ENCODE data around the gene MXD1.

Gene MXD1

GRCh38 chr2:69954084-69954483 is 39.2 kb downstream of the MXD1 start:
- DNase-seq (ENCODE audit: low spot score), result no peak

- no peak for DNase-seq (ENCODE audit: low spot score)
Observed at GRCh38 chr2:69955029-69955428, 40.1 kb downstream of the MXD1 start.

DNA sequence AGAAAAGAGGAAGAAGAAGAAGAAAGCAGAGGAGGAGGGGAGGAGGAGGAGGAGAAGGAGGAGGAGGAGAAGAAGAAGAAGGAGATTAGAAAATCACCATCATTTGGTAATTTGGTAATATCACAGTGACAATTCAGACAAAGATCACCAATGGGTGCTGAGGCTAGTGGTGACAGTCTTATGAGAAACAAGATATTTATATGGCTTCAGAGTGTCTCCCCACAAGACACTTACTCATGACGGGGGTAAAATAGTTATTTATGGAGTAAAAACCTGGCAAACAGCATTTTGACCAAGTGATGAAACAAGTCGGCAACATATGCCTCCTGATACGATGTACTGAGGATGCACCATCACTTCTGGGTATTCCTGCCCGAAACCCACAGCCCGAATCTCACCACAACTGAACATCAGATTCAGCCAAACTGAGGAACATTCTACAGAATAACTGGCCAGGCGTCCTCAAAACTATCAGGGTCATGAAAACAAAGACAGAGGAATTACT is 41.6 kb downstream of the MXD1 start:
- no peak for DNase-seq (ENCODE audit: low spot score)

GRCh38 chr2:69957965-69958364 is 43.1 kb downstream of the MXD1 start:
- no peak for DNase-seq (ENCODE audit: low spot score)

DNA sequence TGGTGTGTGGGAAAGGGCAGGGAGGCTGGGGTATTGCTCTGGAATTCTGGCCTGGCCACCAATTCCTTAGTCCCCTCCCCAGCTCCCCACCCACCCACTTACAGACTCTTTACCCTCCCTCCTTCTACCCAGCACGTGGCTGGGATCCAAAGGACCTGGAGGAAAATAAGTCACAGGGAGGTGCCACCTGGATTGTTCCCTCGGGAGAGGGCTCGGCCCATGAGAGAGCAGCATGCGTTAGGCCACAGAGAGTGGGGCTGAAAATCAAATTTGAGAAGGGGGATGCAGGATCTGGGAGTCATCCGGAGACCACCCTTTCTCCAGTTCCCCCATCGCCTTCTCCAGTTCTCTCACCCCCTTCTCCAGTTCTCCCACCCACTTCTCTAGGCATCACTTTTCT is 43.6 kb downstream of the MXD1 start:
- no peak for DNase-seq (ENCODE audit: low spot score)

DNA sequence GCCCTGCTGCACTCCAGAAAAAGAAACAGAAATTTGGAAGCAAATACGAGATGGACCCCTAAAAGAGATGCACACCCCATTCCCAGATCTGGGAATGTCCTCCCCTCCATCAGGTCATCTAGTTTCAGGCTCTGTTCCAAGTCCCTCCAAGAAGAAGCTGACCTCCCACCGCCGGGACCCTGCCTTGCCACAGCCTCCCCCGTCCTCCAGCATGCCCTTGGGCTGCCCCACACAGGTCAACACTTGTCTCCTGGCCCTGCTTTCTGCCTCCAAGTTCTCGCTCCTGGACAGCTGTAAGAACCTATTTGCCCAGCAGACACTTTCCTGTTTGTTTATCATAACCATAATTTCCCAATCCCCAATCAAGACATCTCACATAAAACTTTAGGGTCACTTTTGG is 44.5 kb downstream of the MXD1 start:
- DNase-seq (ENCODE audit: low spot score), result no peak

GRCh38 chr2:69960821-69961220 is 45.9 kb downstream of the MXD1 start:
- no peak for DNase-seq (ENCODE audit: low spot score)

- DNase-seq (ENCODE audit: low spot score), result no peak
Observed at GRCh38 chr2:69961496-69961895, 46.6 kb downstream of the MXD1 start, which contains the start of gene ASPRV1. Gene ASPRV1 (minus strand): TSS chr2:69961631. CDS start chr2:69961436, 195 bp downstream.

DNA sequence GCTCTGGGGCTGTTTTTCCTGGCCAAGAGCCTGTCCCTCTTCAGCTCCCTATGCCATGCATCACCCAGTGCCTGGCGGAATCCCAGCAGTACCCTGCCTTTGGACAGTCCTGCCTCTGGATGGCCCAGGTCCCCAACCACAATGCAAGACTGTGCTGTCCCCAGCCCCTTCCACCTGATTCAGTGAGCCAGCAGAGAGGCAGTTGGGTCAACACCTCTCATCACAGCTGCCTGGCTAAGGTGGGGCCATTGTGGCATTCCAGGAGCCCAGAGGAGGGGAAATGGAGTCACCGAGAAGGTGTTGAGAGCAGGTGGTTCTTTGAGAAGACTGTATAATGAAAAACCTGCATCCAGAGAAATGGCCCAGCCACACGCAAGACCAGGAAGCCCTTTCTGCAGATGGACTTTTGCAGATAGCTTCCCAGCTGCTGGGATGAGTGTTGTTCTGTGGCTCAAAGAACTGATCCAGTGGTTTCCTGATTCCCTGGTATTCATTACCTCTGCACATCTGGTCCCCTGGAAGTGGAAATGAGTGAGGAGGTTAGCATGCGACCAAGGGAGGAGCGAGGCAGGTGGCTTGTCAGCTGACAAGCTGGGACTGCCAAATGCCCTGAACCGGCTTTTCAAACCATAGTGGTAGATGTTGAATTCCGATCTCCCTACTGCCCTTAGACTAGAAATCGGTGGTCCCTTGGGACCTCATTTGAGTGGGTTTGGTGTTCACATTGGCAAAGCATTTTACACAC is 48.2 kb downstream of the MXD1 start:
- DNase-seq (ENCODE audit: low spot score), result no peak

DNA sequence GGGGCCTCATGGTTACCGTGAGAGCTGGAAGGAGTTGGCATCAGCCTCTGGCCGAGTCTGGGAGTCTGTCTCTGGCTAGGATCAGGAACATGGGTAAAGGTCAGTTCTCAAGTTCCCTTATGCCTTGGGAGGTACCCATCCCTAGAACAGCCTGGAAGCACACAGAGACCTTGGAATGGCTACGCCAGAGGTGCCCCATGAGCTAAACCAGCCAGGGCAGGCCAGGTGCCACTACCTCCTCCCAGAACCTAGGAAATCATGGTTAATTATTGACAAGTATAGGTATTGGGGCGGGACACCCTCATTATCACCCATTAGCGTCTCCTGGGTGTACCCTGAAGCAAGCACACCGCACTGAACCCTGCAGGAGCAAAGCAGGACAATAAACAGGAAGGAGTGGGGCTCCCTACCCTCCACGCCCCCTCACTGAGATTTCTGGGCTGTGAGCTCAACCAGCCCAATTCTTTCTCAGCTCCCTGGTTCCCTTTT is 49.5 kb downstream of the MXD1 start:
- no peak for DNase-seq (ENCODE audit: low spot score)

DNA sequence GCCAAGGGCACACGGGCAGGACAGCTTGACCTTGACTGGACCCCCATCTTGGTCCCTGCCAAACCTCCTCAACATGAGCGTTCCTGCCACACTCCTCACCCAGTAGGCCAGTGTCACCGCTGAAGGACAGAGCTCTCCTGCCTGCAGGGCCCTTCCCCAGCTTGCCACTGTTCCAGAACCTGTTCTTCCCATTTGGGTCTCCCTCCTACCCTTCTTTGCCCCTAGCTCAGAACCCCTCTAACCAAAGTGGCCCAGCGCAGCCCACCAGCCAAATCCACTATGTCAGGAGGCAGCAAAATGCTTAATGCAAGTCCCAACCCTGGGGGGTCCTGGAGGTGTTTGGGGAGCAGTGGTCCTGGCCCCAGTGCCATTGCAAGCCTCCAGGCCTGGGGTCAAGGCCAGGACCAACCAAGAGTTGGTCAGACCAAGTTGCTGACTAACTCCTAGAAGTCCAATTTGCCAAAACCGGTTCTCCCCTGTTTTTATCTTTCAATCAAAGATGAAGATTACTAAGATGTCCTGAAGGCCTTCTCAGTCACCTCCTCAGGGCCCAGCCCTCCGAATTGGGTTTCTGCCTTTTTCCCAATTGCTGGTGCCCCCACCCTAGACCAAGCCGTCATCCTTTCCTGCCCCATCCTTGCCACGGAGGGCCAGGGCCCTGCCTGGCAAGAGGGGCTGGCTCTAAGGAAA is 51.0 kb downstream of the MXD1 start:
- no peak for DNase-seq (ENCODE audit: low spot score)

DNA sequence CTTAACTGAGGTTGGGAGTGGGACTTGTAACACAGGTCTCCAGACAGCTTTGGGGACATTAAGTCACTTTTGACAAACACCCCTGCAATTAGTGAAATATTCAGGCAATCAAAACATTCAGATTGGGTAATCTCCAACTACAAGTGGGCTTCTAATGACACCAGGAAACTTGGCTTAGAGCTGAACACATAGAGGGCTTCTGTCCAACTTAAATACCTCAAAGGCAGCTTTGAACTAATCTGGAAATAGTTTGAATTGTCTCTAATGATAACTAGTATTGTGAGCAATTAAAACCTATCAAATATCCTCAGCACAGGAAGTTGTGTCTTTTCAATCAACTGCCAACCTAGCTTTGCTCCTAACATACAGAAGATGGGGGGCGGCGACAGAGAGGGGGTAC is 51.6 kb downstream of the MXD1 start:
- no peak for DNase-seq (ENCODE audit: low spot score)

DNA sequence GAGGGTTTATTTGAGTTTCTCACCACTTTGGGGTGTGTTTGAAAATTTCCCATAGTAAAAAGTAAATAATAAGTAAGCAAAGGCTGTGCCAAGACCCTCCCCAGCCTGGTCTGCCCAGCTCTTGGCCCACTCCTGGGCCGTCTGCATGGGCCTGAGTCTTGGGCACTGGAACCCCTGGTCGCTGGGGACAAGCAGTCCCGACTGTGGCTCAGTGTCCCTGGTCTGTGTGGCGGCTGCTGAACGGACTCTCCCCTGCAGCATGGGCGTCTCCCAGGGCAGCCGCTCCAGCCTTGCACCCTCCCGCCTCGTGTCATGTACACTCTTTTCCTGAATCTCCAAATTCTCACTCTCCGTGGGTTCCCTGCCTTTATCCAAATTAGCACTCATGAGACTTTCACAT is 53.7 kb downstream of the MXD1 start:
- no peak for DNase-seq (ENCODE audit: low spot score)

- no peak for DNase-seq (ENCODE audit: low spot score)
Observed at GRCh38 chr2:69969126-69969983, 54.4 kb downstream of the MXD1 start.

- no peak for DNase-seq (ENCODE audit: low spot score)
Observed at GRCh38 chr2:69969991-69970390, 55.1 kb downstream of the MXD1 start.

GRCh38 chr2:69972822-69973221 is 57.9 kb downstream of the MXD1 start:
- DNase-seq (ENCODE audit: low spot score), result no peak

DNA sequence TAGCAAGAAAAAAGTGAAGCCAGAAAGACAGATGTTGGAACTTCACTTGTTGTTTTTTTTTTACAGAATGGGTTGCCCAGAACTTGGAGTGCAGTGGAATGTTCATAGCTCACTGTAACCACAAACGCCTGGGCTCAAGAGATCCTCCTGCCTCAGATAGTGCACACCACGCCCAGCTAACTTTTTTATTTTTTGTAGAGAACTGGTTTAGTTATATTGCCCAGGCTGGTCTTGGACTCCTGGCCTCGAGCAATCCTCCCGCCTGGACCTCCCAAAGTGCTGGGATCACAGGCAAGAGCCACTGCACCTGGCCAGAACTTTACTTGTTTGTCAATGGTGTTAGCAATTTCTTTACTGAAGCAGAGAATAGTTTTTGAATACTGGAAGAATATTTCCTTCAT is 58.4 kb downstream of the MXD1 start:
- DNase-seq (ENCODE audit: low spot score), result no peak

- DNase-seq (ENCODE audit: low spot score), result no peak
Observed at GRCh38 chr2:69975136-69975852, 60.4 kb downstream of the MXD1 start.

DNA sequence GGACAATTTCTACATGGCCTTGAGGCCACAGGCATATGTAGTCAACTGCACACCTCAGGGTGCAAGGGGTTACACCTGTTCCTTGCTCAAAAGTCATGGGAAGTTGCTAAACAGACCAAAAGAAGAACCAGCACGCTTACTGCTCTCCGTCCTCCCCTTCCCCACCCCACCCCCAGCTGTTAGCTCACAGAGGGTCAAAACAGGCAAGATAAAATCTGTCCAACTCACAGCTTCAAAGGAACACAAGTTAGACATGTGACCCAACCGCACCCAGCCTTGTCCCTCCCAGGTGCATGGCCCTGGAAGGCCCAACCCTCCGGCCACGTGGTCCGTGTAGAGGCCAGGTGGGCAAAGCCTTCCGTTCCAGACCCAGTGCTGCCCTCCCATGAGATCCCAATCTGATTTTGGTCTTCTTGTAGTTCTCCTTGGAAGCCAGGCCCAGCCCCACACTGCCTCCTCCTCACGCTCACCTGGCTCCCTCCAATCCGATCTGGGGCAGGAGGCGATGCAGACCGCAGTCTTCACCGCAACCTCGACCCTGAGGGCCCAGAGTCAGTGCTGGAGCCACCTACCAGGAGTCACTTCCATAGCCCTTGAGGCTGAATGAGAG is 61.0 kb downstream of the MXD1 start:
- DNase-seq (ENCODE audit: low spot score), result no peak

- no peak for DNase-seq (ENCODE audit: low spot score)
Observed at GRCh38 chr2:69977186-69977585, 62.3 kb downstream of the MXD1 start.

DNA sequence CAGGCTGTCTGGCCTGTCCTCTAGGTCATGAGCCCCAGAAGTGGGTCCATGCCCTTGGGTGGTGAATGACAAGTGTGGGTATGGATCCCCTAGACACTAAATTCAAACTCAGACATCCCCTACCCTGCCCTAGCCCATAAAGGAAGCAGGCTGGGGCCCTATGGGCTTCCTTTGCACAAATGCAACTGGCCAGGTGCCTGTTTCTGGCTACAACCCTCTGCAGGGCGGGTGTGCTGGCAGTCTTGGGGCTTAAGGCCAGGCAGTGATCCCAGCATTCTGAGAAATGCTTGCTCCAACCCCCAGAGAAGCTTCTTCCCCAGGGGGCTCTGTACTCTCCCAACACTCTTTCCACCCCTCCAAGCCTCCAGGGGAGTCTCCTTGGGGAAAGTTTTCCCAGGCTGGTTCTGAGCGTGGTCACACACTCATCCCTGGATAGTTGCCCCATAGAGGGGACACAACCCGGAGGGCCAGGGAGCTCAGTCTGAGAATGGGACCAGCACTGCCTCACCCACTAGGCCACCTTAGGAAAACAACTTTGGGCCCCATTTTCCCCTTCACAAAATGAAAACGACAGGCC is 63.1 kb downstream of the MXD1 start:
- DNase-seq (ENCODE audit: low spot score), result no peak

All from left forelimb (tissue), 1 donor.